Keratinocyte (primary cell): ENCODE results near the gene UMAD1. TPM values are rescaled to one million over a fixed set of nuclear protein-coding genes. Genes with fewer than 3 reads are reported as not detected.

Source experiments
- DNase-seq: peaks from one replicate; pipeline ENCODE4 v3.0.0-alpha.2; 2011; ENCODE audit warnings: low read depth, missing footprints, low spot score
- FAIRE-seq: peaks from 2 replicates; lab custom pipeline; 2011; peaks lifted over from hg19 to GRCh38; lab: Jason Lieb, UNC
- H2AFZ ChIP-seq: 2 replicates; pipeline ENCODE4 v1.6.0; 2012; ENCODE audit warnings: low read length, control low read depth, inconsistent platforms; ENCODE audit not compliant: control insufficient read depth
- H3K27ac ChIP-seq: 2 replicates; pipeline ENCODE4 v1.5.1; 2011; ENCODE audit warnings: low read length; ENCODE audit not compliant: control insufficient read depth, insufficient read depth
- H3K27me3 ChIP-seq: 3 replicates; pipeline ENCODE4 v1.6.0; 2011; ENCODE audit warnings: low read length; ENCODE audit not compliant: control insufficient read depth, insufficient read depth; ENCODE audit errors: extremely low read depth
- H3K36me3 ChIP-seq, 2 experiments: 2 replicates in 1 of 2; 3 replicates in 1 of 2; pipeline ENCODE4 v1.5.1; 2011; ENCODE audit warnings: low read length in 2 of 2, mild to moderate bottlenecking in 1 of 2; ENCODE audit not compliant: control insufficient read depth in 2 of 2, insufficient read depth in 2 of 2; ENCODE audit errors: extremely low read depth in 1 of 2
- H3K4me1 ChIP-seq: 3 replicates; pipeline ENCODE4 v1.5.1; 2011; ENCODE audit warnings: low read length; ENCODE audit not compliant: control insufficient read depth, insufficient read depth; ENCODE audit errors: extremely low read depth
- H3K4me2 ChIP-seq: 3 replicates; pipeline ENCODE4 v1.6.0; 2011; ENCODE audit warnings: low read depth, low read length; ENCODE audit not compliant: control insufficient read depth, insufficient read depth; ENCODE audit errors: extremely low read depth
- H3K4me3 ChIP-seq, 3 experiments: fragments of 200-600 bp in 1 of 3; sonication (generic) in 1 of 3; 2 replicates in 2 of 3; 3 replicates in 1 of 3; pipeline ENCODE4 v1.5.1; 2011 to 2016; ENCODE audit warnings: low read length in 3 of 3, mild to moderate bottlenecking in 3 of 3, control low read depth in 2 of 3, inconsistent platforms in 1 of 3, low read depth in 1 of 3, mixed read lengths in 1 of 3, mixed run types in 1 of 3, moderate library complexity in 1 of 3; ENCODE audit not compliant: control insufficient read depth in 2 of 3, insufficient read depth in 2 of 3; ENCODE audit errors: extremely low read depth in 1 of 3
- H3K79me2 ChIP-seq: 2 replicates; pipeline ENCODE4 v1.6.0; 2012; ENCODE audit warnings: low read length; ENCODE audit not compliant: control insufficient read depth, insufficient read depth
- H3K9ac ChIP-seq: 3 replicates; pipeline ENCODE4 v1.6.0; 2011; ENCODE audit warnings: low read length; ENCODE audit not compliant: control insufficient read depth, insufficient read depth; ENCODE audit errors: extremely low read depth
- H3K9me1 ChIP-seq: 3 replicates; pipeline ENCODE4 v1.6.0; 2011; ENCODE audit warnings: low read length; ENCODE audit not compliant: control insufficient read depth, insufficient read depth; ENCODE audit errors: extremely low read depth
- H3K9me3 ChIP-seq: 2 replicates; pipeline ENCODE4 v1.5.1; 2012; ENCODE audit warnings: low read depth, low read length; ENCODE audit not compliant: control insufficient read depth
- H4K20me1 ChIP-seq: 3 replicates; pipeline ENCODE4 v1.6.0; 2011; ENCODE audit warnings: low read length; ENCODE audit not compliant: control insufficient read depth, insufficient read depth; ENCODE audit errors: extremely low read depth
- CTCF ChIP-seq, 3 experiments: IDR thresholded peaks in 1 of 3; conservative IDR thresholded peaks in 1 of 3; optimal IDR thresholded peaks in 1 of 3; 2 replicates in 2 of 3; 3 replicates in 1 of 3; pipeline versions ENCODE3 to v1.5.1; 2011; ENCODE audit warnings: low read length in 3 of 3, mild to moderate bottlenecking in 3 of 3, moderate library complexity in 2 of 3, control low read depth in 1 of 3, inconsistent platforms in 1 of 3; ENCODE audit not compliant: insufficient read depth in 2 of 3; ENCODE audit errors: extremely low read depth in 1 of 3
- EZH2 ChIP-seq: IDR thresholded peaks from one replicate; pipeline ENCODE4 v1.6.1; 2012; ENCODE audit warnings: inconsistent platforms, mild to moderate bottlenecking, low read length, moderate library complexity
- dilution Hi-C: fragments of 300-500 bp; cut with MboI; formaldehyde crosslinking; loops from one replicate; pipeline ENCODE4 v1.7.0; 2020; ENCODE audit warnings: low sequenced_read_pairs; ENCODE audit not compliant: extremely low pct_ligation_motif_present
- polyA plus RNA-seq, 5 experiments: library from polyadenylated mRNA; depleted of rRNA in 3 of 5; stranded (reverse) in 3 of 5; stranded (forward) in 1 of 5; unstranded in 1 of 5; fragments of >200 nt; gene quantifications; 1 replicate in 1 of 5; 2 replicates in 3 of 5; 3 replicates in 1 of 5; pipeline versions ENCODE4 v1.2.1 to v1.2.3, GENCODE V29; 2011 to 2012; ENCODE audit warnings: missing spikeins in 2 of 5, low read depth in 1 of 5, low replicate concordance in 1 of 5

The UMAD1 gene
- polyA plus RNA-seq, 1 donor (not counting 4 experiments of a cell fraction or from before 2014, with no cell fraction given): 18.2 TPM

- TF ChIP-seq CTCF (optimal IDR thresholded peaks at IDR 0.05 in 1 of 3, IDR thresholded peaks at IDR 0.05 in 1 of 3, conservative IDR thresholded peaks at IDR 0.05 in 1 of 3; ENCODE audit: extremely low read depth in 1 of 3, insufficient read depth in 2 of 3, low read length in 3 of 3) (no peak), EZH2 (no peak)
- Histone ChIP-seq H3K9ac (no peak overlapping the region), H3K79me2 (no peaks in the 10 kb centered on the region), H3K27ac (no peak overlapping the region), H3K27me3 (no peaks in the 10 kb centered on the region), H3K9me1 (no peaks in the 10 kb centered on the region), H3K4me2 (peak overlapping the region; percentile 29), H3K4me3 (peak overlapping the region in 1 of 3 experiments; percentile 14), H3K4me1 (no peaks in the 10 kb centered on the region), H2AFZ (no peak overlapping the region), H3K9me3 (no peaks in the 10 kb centered on the region), H3K36me3 (no peaks in the 10 kb centered on the region), H4K20me1 (no peaks in the 10 kb centered on the region)
- no peak for FAIRE-seq
- DNase-seq: no peak
- dilution Hi-C loops: no loop called here
These were observed 279.9 kb downstream of the UMAD1 start for GRCh38 chr7:7920481-7920880.

GRCh38 chr7:7921830-7922229 is 281.3 kb downstream of the UMAD1 start:
- Histone ChIP-seq H3K4me2 (no peak overlapping the region), H3K9me3 (no peaks in the 10 kb centered on the region), H3K79me2 (no peaks in the 10 kb centered on the region), H3K36me3 (no peaks in the 10 kb centered on the region), H2AFZ (no peak overlapping the region), H3K9ac (no peak overlapping the region), H3K27me3 (no peaks in the 10 kb centered on the region), H3K4me1 (no peaks in the 10 kb centered on the region), H4K20me1 (no peaks in the 10 kb centered on the region), H3K27ac (no peak overlapping the region), H3K4me3 (no peak overlapping the region), H3K9me1 (no peaks in the 10 kb centered on the region)
- TF ChIP-seq CTCF (optimal IDR thresholded peaks at IDR 0.05 in 1 of 3, IDR thresholded peaks at IDR 0.05 in 1 of 3, conservative IDR thresholded peaks at IDR 0.05 in 1 of 3; ENCODE audit: extremely low read depth in 1 of 3, insufficient read depth in 2 of 3, low read length in 3 of 3) (no peak), EZH2 (no peak)
- DNase-seq: no peak
- FAIRE-seq: no peak
- dilution Hi-C loops: no loop called here
